OCI-LY1 (cell line): ENCODE measurements around the gene SNX24.

Experiments
- EZH2 ChIP-seq: fragments of 200-600 bp; sonication (generic), shearing (Covaris generic); IDR thresholded peaks from 2 replicates; pipeline ENCODE4 v1.8.0; 2017; ENCODE audit warnings: borderline replicate concordance, mixed run types, mild to moderate bottlenecking, antibody characterized with exemption, low read length, moderate library complexity, mixed read lengths
- TF ChIP-seq, protein P1 (sequence below): fragments of 200-600 bp; sonication (generic), shearing (Covaris generic); IDR thresholded peaks from 2 replicates; pipeline ENCODE4 v1.5.1; 2017; ENCODE audit warnings: mild to moderate bottlenecking, antibody characterized with exemption, low read length, moderate library complexity, mixed read lengths

- TF ChIP-seq, protein P1, sequence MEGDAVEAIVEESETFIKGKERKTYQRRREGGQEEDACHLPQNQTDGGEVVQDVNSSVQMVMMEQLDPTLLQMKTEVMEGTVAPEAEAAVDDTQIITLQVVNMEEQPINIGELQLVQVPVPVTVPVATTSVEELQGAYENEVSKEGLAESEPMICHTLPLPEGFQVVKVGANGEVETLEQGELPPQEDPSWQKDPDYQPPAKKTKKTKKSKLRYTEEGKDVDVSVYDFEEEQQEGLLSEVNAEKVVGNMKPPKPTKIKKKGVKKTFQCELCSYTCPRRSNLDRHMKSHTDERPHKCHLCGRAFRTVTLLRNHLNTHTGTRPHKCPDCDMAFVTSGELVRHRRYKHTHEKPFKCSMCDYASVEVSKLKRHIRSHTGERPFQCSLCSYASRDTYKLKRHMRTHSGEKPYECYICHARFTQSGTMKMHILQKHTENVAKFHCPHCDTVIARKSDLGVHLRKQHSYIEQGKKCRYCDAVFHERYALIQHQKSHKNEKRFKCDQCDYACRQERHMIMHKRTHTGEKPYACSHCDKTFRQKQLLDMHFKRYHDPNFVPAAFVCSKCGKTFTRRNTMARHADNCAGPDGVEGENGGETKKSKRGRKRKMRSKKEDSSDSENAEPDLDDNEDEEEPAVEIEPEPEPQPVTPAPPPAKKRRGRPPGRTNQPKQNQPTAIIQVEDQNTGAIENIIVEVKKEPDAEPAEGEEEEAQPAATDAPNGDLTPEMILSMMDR, result no peak
- TF ChIP-seq EZH2, result no peak
Observed at GRCh38 chr5:122864842-122865241, 19.4 kb downstream of the SNX24 start.
